SK-N-SH (cell line): Measurements from ENCODE around the gene SATB1. TPM values are rescaled to one million over a fixed set of nuclear protein-coding genes. Genes with fewer than 3 reads are reported as not detected.

ENCODE experiments used
- CTCF ChIA-PET: fragments of 300-600, 350-600 bp; formaldehyde crosslinking; extraction: SDS; loops from one replicate; lab custom pipeline; 2021; lab: Yijun Ruan, JAX
- POLR2A ChIA-PET: fragments of 350-600 bp; sonication (Branson Sonifier 250); formaldehyde crosslinking; extraction: SDS; loops from one replicate; lab custom pipeline; 2020; ENCODE audit warnings: antibody characterized with exemption, inconsistent platforms; lab: Yijun Ruan, JAX
- DNase-seq: peaks from one replicate; pipeline ENCODE4 v3.0.0; 2012
- H2AFZ ChIP-seq: fragments of 200-600 bp; sonication (generic); 2 replicates; pipeline ENCODE4 v1.8.1; 2016; ENCODE audit warnings: antibody characterized with exemption, mild to moderate bottlenecking, low read depth
- H3F3A ChIP-seq: fragments of 200-600 bp; sonication (generic); replicated peaks from 2 replicates; pipeline ENCODE3; 2016; ENCODE audit warnings: antibody characterized with exemption, mild to moderate bottlenecking; ENCODE audit not compliant: insufficient read depth
- H3K27ac ChIP-seq, 2 experiments: fragments of 200-500 bp in 1 of 2; fragments of 200-600 bp in 1 of 2; sonication (Bioruptor generic) in 1 of 2; sonication (generic), shearing (Covaris generic) in 1 of 2; 2 replicates each; pipeline versions ENCODE4 v1.5.1 to v1.6.1; 2014 to 2016; ENCODE audit warnings: low read depth in 2 of 2, inconsistent platforms in 1 of 2, low read length in 1 of 2, mild to moderate bottlenecking in 1 of 2, mixed read lengths in 1 of 2
- H3K27me3 ChIP-seq: fragments of 200-600 bp; sonication (generic), shearing (Covaris generic); 2 replicates; pipeline ENCODE4 v1.6.1; 2016; ENCODE audit warnings: mixed run types; ENCODE audit not compliant: insufficient read depth
- H3K36me3 ChIP-seq, 2 experiments: fragments of 200-500 bp in 1 of 2; fragments of 200-600 bp in 1 of 2; sonication (Bioruptor generic) in 1 of 2; sonication (generic) in 1 of 2; replicated peaks in 1 of 2; 2 replicates each; pipeline versions ENCODE3 to v1.5.1; 2014 to 2016; ENCODE audit warnings: low read length in 1 of 2, mild to moderate bottlenecking in 1 of 2; ENCODE audit not compliant: insufficient read depth in 2 of 2, control insufficient read depth in 1 of 2
- H3K4me1 ChIP-seq, 2 experiments: fragments of 200-500 bp in 1 of 2; fragments of 200-600 bp in 1 of 2; sonication (Bioruptor generic) in 1 of 2; sonication (generic), shearing (Covaris generic) in 1 of 2; 2 replicates each; pipeline versions ENCODE4 v1.5.1 to v1.6.1; 2014 to 2016; ENCODE audit warnings: low read depth in 1 of 2, low read length in 1 of 2, mixed run types in 1 of 2; ENCODE audit not compliant: insufficient read depth in 2 of 2, control insufficient read depth in 1 of 2
- H3K4me2 ChIP-seq: fragments of 200-600 bp; sonication (generic), shearing (Covaris generic); 2 replicates; pipeline ENCODE4 v1.6.1; 2017; ENCODE audit warnings: mixed run types
- H3K4me3 ChIP-seq, 2 experiments: fragments of 200-500 bp in 1 of 2; fragments of 200-600 bp in 1 of 2; sonication (Bioruptor generic) in 1 of 2; sonication (generic), shearing (Covaris generic) in 1 of 2; 2 replicates each; pipeline versions ENCODE4 v1.5.1 to v1.8.1; 2014 to 2016; ENCODE audit warnings: low read depth in 2 of 2, inconsistent platforms in 1 of 2, low read length in 1 of 2, mild to moderate bottlenecking in 1 of 2, mixed read lengths in 1 of 2, moderate library complexity in 1 of 2
- H3K79me2 ChIP-seq: fragments of 200-600 bp; sonication (generic); 2 replicates; pipeline ENCODE4 v1.8.1; 2017; ENCODE audit warnings: mild to moderate bottlenecking; ENCODE audit not compliant: insufficient read depth
- H3K9ac ChIP-seq: fragments of 200-600 bp; sonication (generic); 2 replicates; pipeline ENCODE4 v1.6.1; 2017; ENCODE audit warnings: mixed run types
- H3K9me2 ChIP-seq: fragments of 200-600 bp; sonication (generic); 2 replicates; pipeline ENCODE4 v1.6.1; 2017; ENCODE audit warnings: mixed run types
- H3K9me3 ChIP-seq: fragments of 200-600 bp; sonication (generic); 2 replicates; pipeline ENCODE4 v1.6.1; 2017; ENCODE audit warnings: mixed run types, mild to moderate bottlenecking, moderate library complexity
- H4K20me1 ChIP-seq: fragments of 200-600 bp; sonication (generic); 2 replicates; pipeline ENCODE4 v1.6.1; 2017; ENCODE audit warnings: mild to moderate bottlenecking, mixed run types; ENCODE audit not compliant: insufficient read depth
- EP300 ChIP-seq, 2 experiments: IDR thresholded peaks; 2 replicates each; pipeline versions ENCODE4 v1.4.0 to v1.6.1; 2012; ENCODE audit warnings: borderline replicate concordance in 1 of 2, low read depth in 1 of 2, low read length in 1 of 2
- MAX ChIP-seq: IDR thresholded peaks from 2 replicates; pipeline ENCODE4 v1.4.0; 2012; ENCODE audit warnings: low read depth
- MEF2A ChIP-seq: IDR thresholded peaks from 2 replicates; pipeline ENCODE4 v1.4.0; 2012; ENCODE audit warnings: low read depth, borderline replicate concordance
- POLR2AphosphoS5 ChIP-seq: IDR thresholded peaks from 2 replicates; pipeline ENCODE4 v1.6.1; 2012; ENCODE audit warnings: low read depth, low read length
- RAD21 ChIP-seq: IDR thresholded peaks from 2 replicates; pipeline ENCODE4 v1.6.1; 2012; ENCODE audit warnings: mild to moderate bottlenecking, low read length
- REST ChIP-seq: IDR thresholded peaks from 2 replicates; pipeline ENCODE4 v1.6.1; 2012; ENCODE audit warnings: mild to moderate bottlenecking, low read depth, low read length, moderate library complexity
- RFX5 ChIP-seq: IDR thresholded peaks from 2 replicates; pipeline ENCODE4 v1.6.1; 2012; ENCODE audit warnings: mild to moderate bottlenecking, improper control_type of control experiment, low read length
- SIN3A ChIP-seq: IDR thresholded peaks from 2 replicates; pipeline ENCODE4 v1.6.1; 2012; ENCODE audit warnings: low read depth, mild to moderate bottlenecking, low read length, moderate library complexity, borderline replicate concordance
- TAF1 ChIP-seq: IDR thresholded peaks from 2 replicates; pipeline ENCODE4 v1.6.1; 2012; ENCODE audit warnings: low read depth, mild to moderate bottlenecking, low read length, moderate library complexity, borderline replicate concordance
- TCF12 ChIP-seq: IDR thresholded peaks from 2 replicates; pipeline ENCODE4 v1.4.0; 2012
- USF1 ChIP-seq: IDR thresholded peaks from 2 replicates; pipeline ENCODE4 v1.4.0; 2012; ENCODE audit warnings: low read depth, borderline replicate concordance
- USF2 ChIP-seq: fragments of 150-350 bp; IDR thresholded peaks from 2 replicates; pipeline ENCODE4 v1.6.1; 2017; ENCODE audit warnings: antibody characterized with exemption, low read length, low read depth, borderline replicate concordance
- WGBS: methylation state at CpG from one replicate; pipeline ENCODE4 v1.1.6; 2017; ENCODE audit warnings: low lambda C conversion rate; 5-methylcytosine and 5-hydroxymethylcytosine counted together
- polyA plus RNA-seq, 3 experiments: library from polyadenylated mRNA; depleted of rRNA; stranded (reverse); fragments of >200 nt; gene quantifications; 2 replicates each; pipeline ENCODE4 v1.2.3, GENCODE V29; 2012

Gene SATB1
- polyA plus RNA-seq, 1 of the 3 experiments (the other 2 are of a cell fraction): 8.5 TPM

- Histone ChIP-seq H3K9me3 (no peaks in the 10 kb centered on the region), H3F3A (no peaks in the 10 kb centered on the region), H3K9me2 (no peaks in the 10 kb centered on the region), H4K20me1 (no peaks in the 10 kb centered on the region), H3K79me2 (no peaks in the 10 kb centered on the region), H3K27me3 (no peaks in the 10 kb centered on the region), H3K4me3 (no peak overlapping the region), H2AFZ (no peak overlapping the region), H3K27ac (no peak overlapping the region), H3K9ac (no peak overlapping the region), H3K4me2 (no peak overlapping the region), H3K36me3 (peaks cover 0 to 6% of the 10 kb centered on the region in 2 experiments), H3K4me1 (no peaks in the 10 kb centered on the region; a peak in 1 of 4 replicates)
- ChIA-PET POLR2A (no interaction called here), CTCF (no interaction called here)
- no peak for TF ChIP-seq MAX
- TF ChIP-seq MEF2A: no peak
- no peak for TF ChIP-seq REST
- TF ChIP-seq USF2: no peak
- TF ChIP-seq RFX5: no peak
- no peak for TF ChIP-seq RAD21
- TF ChIP-seq TCF12: no peak
- no peak for TF ChIP-seq USF1
- TF ChIP-seq EP300 (IDR thresholded peaks at IDR 0.05; ENCODE audit: borderline replicate concordance in 1 of 2, low read depth in 1 of 2, low read length in 1 of 2): no peak
- TF ChIP-seq POLR2AphosphoS5: no peak
- no peak for TF ChIP-seq SIN3A
- TF ChIP-seq TAF1: no peak
- no peak for DNase-seq
- 64% methylated on average over 2 of the region's 2 CpGs for WGBS
Observed at GRCh38 chr3:18343809-18344208, 81.3 kb downstream of the SATB1 start.
